ENCODE measurements around the gene PDLIM1. TPM values are rescaled to one million over a fixed set of nuclear protein-coding genes. Genes with fewer than 3 reads are reported as not detected.

The PDLIM1 gene
- total RNA-seq, 1 experiment from 2014 or later, result 115 TPM

GRCh38 chr10:95304976-95305375 lies 14.2 kb upstream of the PDLIM1 start:
- peaks cover 16 to 18% of the 10 kb centered on the region in 2 experiments for H3K4me1 Mint-ChIP-seq
- Histone ChIP-seq H2BK12ac (ENCODE audit: insufficient read length, low read depth, low read length) (no peak overlapping the region), H3K27ac (ENCODE audit: insufficient read length, low read depth, low read length) (no peak overlapping the region), H3K14ac (ENCODE audit: insufficient read depth, low read length) (no peak overlapping the region), H3K4me1 (ENCODE audit: insufficient read depth, low read length) (peaks cover 6% of the 10 kb centered on the region), H3K9ac (ENCODE audit: extremely low read depth, insufficient read length, low read length) (no peak overlapping the region), H3K18ac (ENCODE audit: insufficient read length, low read depth, low read length) (no peak overlapping the region), H3K23me2 (ENCODE audit: insufficient read length, low read depth, low read length, poor library complexity, severe bottlenecking) (no peaks in the 10 kb centered on the region), H2BK15ac (ENCODE audit: low read depth, low read length) (no peak overlapping the region), H4K91ac (ENCODE audit: insufficient read length, low read depth, low read length) (no peak overlapping the region), H3K4me2 (ENCODE audit: insufficient read depth, insufficient read length, low read length) (no peak overlapping the region), H4K20me1 (ENCODE audit: control insufficient read depth, insufficient read depth, insufficient read length) (no peaks in the 10 kb centered on the region), H3T11ph (ENCODE audit: low read length) (no peak overlapping the region), H3K79me2 (ENCODE audit: insufficient read depth, low read length) (no peaks in the 10 kb centered on the region), H3K27me3 (ENCODE audit: insufficient read depth, low read length) (no peaks in the 10 kb centered on the region), H3K56ac (ENCODE audit: insufficient read length, low read depth, low read length) (no peak overlapping the region), H2BK5ac (ENCODE audit: insufficient read length, low read length) (no peak overlapping the region), H3K79me1 (ENCODE audit: insufficient read depth, low read depth, low read length, poor library complexity, severe bottlenecking) (no peaks in the 10 kb centered on the region), H3K9me3 (ENCODE audit: control insufficient read depth, low read depth, low read length) (no peaks in the 10 kb centered on the region), H2BK20ac (ENCODE audit: low read depth, low read length, poor library complexity, severe bottlenecking) (no peak overlapping the region), H2AK5ac (ENCODE audit: insufficient read length, low read length) (no peak overlapping the region), H3K4ac (ENCODE audit: low read depth, low read length) (no peak overlapping the region), H2BK120ac (ENCODE audit: low read depth, low read length, poor library complexity, severe bottlenecking) (no peak overlapping the region), H2AFZ (ENCODE audit: low read length) (no peak overlapping the region), H4K8ac (replicated peaks; ENCODE audit: insufficient read length, low read depth, low read length) (no peak overlapping the region), H3K23ac (ENCODE audit: insufficient read length, low read depth, low read length) (no peak overlapping the region), H4K5ac (ENCODE audit: insufficient read length, low read depth, low read length) (no peak overlapping the region)
- no peak overlapping the region for H3K27ac Mint-ChIP-seq
- DNase-seq, result no peak
- TF ChIP-seq CTCF (conservative IDR thresholded peaks at IDR 0.05), result no peak
- H3K36me3 Mint-ChIP-seq (ENCODE audit: insufficient read depth in 1 of 3, low read depth in 3 of 3), result no peaks in the 10 kb centered on the region
- H3K27me3 Mint-ChIP-seq (ENCODE audit: low read depth), result peaks cover 31% of the 10 kb centered on the region
- H3K4me3 Mint-ChIP-seq, result no peak overlapping the region
- no CpG with 5 or more reads among the region's 2 CpGs for WGBS (ENCODE audit: extremely low coverage, insufficient read length, low lambda C conversion rate)
- no peaks in the 10 kb centered on the region for H3K9me3 Mint-ChIP-seq
